Stimulated activated CD4-positive, alpha-beta T cell treated with anti-CD3 and anti-CD28 coated beads, Interleukin-2, amount 100 ng/mL, for 48 hours (primary cell): ENCODE data around the gene DNAH7.

ENCODE experiments used
- DNase-seq, 2 donors: peaks; one replicate each; pipeline ENCODE4 v3.0.0-alpha.2; 2020

DNAH7 gene

DNA sequence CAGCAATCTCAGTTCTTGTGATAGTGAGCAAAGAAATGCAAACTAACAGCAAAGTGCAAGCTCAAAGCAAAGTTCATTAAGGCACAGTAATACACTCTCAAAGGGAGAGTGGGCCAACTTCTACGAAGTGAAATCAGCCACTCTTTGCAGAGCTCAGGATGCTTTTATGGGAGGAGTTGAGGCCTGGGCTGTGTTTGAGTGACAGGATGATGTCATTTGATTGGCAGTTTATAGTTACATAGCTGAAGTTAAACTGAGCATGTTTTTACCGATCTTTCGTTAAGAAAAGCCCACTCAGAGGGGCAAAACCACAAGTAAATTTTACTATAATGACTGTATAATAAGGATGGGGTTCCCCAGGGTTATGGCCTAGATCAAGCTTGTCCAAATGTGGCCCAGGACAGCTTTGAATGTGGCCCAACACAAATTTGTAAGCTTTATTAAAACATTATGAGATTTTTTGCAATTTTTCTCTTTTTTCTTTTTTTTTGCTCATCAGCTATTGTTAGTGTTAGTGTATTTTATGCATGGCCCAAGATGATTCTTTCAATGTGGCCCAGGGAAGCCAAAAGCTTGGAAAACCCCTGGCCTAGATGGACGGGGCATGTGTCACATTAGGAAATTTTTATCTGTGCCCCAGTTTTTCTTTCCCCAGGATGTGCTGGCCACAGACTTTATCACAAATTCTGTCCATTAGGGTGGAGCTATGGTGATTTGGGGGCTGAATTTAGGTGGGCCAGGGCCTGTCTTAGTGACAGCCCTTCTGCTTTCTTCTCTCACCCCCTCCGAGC, 8.3 kb upstream of the DNAH7 start:
- no peak for DNase-seq

DNA sequence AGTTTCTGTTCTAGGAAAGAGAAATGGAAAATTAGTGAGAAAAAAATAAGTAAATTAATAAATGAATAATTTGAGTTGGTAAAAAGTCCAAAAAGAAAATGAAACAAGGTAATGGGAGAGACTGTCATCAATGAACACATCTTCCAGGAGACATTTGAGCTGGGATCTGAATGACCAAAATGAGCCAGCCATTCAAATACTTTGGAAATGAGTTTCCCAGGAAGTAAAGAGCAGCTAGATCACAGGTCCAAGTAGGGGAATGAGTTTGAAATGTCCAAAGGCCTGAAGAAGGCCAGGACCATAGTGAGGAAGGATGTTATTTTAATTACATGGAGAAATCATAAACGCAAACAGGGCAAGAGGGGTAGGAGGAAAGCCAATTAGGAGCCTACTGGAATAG, 6.6 kb upstream of the DNAH7 start:
- no peak for DNase-seq

DNA sequence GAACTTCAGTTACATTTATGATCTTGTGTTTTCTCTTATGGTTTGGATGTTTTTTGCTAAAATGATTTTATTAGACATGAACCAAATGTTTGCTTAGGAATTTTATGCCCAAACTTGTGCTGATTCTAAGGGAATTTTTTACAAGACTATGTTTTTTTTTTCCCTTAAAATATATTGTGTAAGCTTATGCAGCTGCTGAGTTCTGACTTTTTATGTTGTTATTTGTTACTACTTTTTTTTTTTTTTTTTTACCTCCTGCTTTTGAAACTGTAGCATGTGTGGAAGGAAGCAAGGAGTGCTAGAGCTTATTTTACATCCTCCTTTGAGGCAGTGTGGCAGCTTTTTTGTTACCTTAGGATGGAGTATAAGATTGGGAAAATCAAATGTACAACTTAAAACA, 6.0 kb upstream of the DNAH7 start:
- no peak for DNase-seq

DNA sequence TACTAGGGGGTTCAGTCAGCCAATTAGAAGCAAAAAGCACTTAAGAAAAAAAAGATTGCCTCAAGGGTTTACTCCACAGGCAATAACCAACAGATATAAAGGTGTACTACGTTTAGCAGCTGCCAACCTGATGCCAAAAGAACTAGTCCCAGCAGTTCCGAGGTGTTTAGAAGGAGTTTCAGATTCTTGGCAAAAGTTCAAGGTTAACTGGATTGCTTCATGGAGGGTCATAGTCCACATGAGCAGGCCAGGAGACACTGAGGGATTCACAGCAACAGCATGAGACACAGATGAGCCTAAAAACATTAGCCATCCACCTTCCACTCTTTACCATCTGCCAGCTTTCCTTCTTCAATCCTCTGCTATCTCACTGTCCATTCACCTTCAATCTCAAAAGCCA, 4.9 kb upstream of the DNAH7 start:
- DNase-seq: no peak

DNA sequence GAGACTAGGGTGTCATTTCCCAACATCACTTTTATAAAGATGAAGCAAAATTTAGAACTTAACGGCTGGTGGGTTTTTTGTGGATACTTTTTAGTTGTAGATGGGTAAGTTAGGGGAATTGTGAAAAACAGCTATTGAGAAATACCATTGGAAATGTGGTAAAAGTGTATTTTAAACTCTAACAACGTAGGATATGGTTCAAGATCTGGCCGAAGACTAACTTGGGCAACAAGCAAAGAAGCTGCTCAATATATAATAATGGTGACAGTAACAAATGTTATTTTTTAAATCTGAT, 1.6 kb downstream of the DNAH7 start:
- no peak for DNase-seq

DNA sequence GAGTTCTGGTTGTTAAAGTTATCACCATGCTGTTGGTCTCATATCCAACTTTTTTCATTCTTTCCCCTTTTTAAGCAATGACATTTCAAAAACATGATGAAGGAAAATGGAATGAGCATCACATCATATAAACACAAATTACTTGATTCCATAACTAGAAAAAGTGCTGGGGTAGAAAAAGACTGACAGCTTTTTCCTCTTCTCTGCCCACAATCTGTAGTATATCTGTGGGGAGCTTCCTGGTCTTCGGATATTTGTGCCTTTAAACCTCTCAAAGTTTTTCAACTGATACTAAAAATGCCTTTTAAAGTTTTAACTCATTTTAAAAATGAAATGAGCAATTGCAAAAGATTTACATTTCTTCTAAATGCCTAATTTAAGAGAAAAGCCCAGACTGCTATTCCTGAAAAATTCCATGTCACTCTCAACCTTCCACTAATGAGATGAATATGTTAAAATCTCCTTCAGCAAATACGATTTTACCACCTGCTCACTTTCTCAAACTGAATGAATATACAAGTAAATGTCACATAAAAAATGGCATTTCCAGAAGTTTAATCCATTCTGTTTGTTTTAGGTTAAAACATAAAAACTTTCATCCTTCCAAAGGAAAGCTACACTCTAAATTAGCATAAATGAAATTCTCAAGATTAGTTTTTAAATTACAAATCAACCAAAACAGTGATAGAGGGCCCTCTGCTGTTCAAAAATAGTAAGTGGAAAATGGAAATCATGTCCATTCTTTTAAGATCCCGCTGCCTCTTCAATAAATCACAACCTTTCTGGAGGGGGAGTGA, 2.1 kb downstream of the DNAH7 start:
- no peak for DNase-seq

DNA sequence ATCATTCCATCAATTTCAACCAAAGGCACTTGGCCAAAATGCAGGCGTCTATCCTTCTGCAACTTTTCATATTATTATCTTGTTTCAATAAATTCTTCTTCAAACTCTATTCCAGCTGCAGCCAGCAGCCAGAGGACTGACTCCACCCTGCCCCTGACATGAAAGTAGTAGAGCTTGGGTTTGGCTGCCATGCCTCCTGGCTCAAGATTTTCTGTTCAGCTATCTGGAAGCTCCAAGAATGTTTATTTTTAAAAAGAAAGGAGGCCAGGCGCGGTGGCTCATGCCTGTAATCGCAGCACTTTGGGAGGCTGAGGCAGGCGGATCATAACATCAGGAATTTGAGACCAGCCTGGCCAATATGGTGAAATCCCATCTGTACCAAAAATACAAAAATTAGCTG, 4.9 kb downstream of the DNAH7 start:
- DNase-seq: no peak

DNA sequence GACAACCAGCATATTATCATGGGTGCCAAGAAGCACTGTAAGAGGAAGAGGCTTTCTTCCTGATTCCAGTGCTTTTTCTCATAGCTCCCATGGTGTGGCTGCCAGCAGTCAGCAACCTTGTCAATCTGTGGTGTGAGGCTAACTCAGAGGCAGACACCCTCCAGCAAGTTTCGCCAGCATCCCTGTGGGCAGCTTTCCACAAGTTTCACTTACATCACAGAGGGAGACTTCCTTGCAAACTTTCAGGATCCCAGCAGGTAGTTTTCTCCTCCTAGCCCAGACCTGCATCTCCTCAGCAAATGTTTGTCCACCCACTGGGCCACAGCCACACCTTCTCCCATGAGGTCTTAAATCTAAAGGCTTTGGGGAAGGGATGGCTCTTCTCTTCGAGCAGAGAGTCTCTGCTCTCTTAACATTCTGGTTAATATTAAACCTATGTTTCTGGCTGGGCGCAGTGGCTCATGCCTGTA, 9.1 kb downstream of the DNAH7 start:
- DNase-seq: no peak

DNA sequence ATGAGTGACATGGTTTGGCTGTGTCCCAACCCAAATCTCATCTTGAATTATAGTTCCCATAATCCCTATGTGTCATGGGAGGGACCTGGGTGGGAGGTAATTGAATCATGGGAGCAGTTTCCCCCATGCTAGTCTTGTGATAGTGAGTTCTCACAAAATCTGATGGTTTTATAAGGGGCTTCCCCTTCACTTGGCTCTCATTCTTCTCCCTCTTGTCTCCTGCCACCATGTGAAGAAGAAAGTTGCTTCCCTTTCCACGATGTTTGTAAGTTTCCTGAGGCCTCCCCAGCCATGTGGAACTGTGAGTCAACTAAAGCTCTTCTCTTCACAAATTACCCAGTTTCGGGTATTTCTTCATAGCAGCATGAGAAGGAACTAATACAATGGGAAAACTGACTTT, 14.0 kb downstream of the DNAH7 start:
- no peak for DNase-seq

DNA sequence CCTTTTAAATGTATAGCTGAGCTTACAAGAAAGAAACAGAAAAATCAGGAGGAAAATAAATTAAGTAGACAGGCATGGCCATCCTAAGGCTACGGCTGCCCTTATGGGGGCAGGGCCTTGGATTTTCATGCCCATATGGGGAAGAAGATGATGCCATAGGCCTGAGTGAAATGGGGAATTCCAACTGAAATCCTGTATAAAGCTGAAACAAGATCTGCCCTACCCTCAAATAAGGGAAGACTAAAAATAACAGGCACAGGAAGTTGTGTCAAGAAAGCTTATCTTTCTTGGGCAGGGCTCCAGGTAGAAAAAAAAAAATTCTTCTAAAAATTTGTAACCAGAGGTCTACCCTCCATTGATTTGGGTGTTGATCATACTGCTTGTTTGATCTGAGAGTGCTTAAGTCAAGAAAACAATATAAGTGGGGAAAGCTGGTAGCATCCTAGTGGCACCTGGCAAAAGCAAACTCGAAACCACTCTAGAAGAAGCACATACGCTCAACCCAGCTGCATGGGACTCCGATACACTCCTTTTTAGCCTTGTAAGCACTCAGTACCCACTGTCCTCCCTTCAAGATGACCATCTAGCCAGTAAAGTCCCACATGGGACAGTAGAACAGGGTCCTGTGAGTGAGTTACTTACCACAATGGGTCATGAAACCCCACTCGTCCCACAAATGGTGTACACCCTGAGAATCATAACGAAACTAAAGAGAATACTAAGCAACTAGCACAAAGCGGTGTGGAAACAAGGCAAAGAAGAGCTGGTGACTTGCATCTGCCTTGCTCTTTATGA, 22.3 kb downstream of the DNAH7 start:
- no peak for DNase-seq

DNA sequence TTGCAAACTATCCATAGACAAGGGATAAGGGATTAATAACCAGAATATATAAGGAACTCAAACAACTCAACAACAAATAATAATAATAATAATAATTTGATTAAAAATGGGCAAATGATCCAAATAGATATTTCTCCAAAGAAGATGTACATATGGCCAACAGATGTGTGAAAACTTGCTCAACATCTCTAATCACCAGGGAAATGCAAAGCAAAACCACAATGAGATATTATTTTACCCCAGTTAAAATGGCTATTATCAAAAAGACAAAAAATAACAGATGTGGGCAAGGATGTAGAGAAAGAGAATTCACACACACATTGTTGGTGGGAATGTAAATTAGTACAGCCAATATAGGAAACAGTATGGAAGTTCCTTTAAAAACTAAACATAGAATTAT, 26.9 kb downstream of the DNAH7 start:
- no peak for DNase-seq

DNA sequence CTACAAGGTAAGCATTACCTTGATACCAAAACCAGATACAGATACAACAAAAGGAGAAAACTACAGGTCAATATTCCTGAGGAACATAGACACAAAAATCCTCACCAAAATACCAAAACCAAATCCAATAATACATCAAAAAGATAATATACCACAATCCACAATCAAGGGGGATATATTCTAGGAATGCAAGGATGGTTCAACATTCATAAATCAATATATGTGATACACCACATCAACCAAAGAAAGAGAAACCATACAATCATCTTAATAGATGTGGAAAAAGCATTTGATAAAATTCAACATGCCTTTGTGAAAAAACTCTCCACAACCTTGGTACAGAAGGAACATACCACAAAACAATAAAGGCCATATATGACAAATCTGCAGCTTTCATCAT, 28.4 kb downstream of the DNAH7 start:
- DNase-seq: no peak

DNA sequence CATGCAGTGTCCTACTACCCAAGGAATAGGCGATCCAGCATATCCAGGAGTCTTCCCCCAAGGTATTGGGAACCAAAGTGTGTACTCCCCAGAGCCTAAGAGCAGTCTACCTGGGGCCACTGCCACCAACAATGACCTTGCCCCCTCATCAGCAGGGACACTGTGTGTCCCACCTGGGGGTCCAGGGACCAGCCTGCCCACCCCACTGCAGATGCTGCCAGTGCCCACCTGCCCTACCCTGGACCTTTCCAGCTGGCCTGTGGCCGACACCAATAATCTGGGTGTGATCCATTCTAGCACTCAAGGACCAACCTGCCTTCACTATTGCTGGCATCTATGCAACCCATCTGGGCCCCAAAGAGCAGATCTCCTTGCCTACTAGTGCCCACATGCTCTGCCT, 32.2 kb downstream of the DNAH7 start:
- no peak for DNase-seq

DNA sequence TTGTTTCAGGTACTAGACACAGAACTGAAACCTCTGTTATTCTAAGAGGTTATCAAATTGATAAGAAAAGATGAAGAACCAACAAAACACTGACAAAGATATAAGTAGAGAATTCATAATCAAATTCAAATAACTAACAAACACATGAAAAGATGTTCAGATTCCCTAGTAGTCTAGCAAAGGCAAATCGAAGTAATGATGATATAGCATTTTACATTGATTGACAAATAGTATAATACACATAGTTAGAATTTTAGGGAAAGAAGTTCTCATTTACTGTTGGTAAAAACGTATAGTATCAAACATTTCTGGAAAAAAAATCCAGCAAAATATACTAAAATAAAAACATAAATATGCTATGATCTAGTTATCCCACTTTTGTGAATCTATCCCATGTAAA, 50.6 kb downstream of the DNAH7 start:
- no peak for DNase-seq

DNA sequence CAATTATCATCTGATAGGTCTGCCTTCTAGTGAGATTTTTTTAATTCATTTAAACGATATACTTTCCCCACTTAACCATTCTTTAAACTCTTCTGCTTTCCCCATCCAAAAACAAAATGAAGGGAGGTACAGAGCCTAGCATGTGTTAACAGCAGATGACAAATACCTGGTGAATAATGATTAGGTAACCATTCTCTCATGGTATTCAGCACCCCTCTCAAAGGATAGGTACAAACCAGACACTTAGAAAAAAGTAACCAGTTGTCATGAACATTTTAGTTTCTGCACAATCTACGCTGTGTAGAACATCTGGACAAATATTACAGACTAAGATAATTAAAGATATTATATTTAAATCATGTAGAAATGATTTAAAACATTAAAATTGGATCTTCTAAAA, 56.3 kb downstream of the DNAH7 start:
- no peak for DNase-seq

DNA sequence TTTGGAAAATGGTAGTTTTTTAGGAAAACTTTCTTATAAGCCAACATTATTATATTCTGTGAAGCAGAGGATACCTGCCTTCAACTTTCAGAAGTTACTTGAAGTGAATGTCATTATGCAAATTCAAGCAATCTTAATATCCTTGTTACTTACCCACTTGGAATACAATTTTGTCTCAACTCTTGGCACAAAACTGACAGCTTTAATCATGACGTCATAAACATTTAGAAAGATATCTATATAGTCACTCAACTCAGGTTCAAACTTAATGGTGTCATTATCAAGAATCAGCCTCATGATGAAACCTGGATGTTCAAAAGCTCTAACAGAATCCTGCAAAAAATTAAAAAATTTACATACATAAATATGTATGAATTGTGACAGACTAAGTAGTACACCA, 68.1 kb downstream of the DNAH7 start:
- DNase-seq: no peak

DNA sequence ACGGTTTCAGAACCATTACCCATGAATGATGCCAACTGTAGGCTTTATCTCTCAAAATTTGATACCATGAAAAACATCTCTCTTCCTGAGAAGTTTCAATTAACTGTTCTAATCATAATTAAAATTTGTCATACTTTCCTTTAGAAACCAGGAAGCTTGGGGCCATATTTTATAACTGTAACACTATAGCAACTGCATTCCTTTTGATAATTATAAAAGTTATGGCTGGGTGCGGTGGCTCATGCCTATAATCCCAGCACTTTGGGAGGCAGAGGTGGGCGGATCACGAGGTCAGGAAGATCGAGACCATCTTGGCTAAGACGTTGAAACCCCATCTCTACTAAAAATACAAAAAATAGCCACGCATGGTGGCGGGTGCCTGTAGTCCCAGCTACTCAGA, 70.6 kb downstream of the DNAH7 start:
- no peak for DNase-seq

DNA sequence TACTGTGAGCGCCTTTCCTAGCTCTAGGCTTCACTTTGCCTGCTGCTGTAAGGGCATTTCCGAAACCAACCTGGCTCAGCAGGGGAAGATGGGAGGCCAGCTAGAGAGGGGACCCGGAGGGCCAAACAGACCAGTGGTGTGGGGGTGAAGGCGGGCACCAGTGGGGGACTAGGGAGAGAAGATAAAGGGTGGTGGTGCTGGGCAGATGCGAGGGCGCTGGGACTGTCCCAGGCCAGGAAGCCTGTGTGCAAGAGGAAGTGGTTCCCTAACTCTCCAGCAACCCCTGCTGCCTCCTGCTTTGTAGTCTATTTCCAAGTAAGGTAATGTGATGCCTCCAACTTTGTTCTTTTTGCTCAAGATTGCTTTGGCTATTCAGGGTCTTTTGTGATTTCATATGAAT, 73.1 kb downstream of the DNAH7 start:
- DNase-seq: no peak

DNA sequence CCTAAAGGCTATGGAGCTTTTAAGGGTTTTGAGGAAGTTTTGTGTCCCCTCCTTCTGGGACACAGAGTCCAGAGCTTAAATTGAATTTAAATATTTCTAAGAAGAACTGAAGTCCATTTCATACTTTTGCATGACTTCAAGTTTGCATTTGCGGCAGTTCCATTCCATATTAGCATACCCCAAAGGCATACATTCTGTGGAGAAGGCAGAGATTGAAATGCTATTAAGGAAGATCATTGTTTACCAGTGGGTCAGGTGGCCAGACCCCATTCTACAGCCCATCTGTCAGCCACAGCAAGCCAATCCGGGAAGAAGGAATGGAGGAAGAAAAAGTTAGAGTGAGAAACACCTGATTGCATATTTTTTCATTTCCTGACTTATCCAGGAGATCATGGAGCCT, 75.0 kb downstream of the DNAH7 start:
- DNase-seq: no peak

DNA sequence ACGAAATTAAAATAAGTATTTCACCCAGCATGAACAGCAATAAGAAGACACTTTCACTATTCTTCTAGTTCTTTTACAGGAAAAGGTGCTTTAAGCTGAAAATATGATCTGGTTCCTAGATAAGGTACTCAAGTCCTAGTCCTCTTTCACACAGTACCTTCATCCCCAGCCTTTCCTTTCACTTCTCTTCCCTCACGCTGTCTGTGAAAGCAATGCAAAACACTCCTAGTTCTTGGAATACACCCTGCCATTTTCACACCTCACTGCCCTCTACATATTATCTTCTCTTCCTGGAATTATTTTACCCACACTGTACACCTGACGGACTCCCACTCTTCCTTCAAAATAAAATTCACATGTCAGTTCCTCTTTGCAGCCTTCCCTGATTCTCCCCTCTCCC, 82.9 kb downstream of the DNAH7 start:
- no peak for DNase-seq

DNA sequence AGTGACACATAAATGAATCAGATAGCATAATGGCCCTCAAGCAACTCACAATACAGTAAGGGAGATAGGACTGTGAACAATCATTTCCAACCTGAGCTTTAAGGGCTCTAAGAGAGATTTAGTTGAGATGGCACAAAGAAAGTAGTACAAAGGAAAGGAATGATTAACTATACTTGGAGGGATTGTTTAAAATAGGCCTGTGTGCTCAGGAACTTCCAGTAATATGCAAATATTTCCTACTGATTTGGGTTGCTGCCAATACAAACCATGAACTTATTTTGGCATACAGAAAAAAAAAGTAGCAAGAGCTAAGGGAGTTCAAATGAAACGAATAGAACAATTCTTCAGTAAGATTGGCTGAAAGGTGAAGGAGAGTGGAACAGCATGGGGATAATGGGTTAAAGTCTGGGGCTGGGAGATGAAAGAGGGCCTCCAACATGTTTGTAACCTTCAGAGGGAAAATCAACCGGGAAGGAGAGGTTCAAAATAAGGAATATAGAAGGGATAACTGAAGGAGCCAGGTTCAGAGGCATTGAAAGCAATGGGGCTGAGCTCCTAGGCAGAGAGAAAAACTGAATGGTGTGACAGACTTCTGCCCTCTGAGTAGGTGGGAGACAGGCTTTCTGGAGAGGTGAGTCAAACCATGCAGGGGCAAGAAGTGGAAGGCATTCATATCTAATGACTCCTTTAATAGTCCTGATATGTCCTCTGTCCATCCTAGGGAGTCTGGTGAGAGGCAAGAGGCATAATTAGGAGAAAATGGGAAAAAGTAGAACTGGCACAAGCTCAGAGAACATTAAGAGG, 83.5 kb downstream of the DNAH7 start:
- DNase-seq: no peak

DNA sequence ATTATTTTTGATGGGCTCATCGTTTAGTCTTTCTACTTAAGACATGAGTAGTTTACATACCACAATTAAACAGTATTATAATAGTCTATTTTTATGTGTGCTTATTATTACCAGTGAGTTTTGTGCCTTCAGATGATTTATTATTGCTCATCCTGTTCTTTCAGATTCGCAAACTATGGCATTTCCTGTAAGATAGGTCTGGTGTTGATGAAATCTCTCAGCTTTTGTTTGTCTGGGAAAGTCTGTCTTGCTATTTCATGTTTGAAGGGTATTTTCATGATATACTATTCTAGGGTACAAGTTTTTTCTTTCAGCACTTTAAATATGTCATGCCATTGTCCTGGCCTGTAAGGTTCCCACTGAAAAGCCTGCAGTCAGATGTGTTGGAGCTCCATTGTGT, 101.3 kb downstream of the DNAH7 start:
- no peak for DNase-seq

DNA sequence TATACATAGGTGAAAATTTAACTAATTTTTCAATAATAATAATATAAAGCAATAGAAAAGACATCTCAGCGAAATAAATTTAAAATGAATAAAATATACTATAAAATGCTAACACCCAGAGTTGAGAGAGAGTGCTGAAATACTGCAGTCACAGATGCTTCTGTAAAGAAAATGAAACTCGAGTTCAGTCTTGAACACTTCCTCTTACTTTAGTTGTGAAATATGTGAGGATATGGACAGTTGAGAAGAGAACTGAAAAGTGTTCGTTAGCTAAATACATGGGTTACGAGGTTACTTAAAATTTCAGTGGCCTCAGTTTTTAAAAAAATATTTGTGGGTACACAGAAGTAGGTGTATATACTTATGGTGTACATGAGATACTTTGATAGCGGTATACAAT, 106.8 kb downstream of the DNAH7 start:
- no peak for DNase-seq
